ENCODE data around the gene C14orf180. TPM values are rescaled to one million over a fixed set of nuclear protein-coding genes. Genes with fewer than 3 reads are reported as not detected.
A peak's percentile ranks its signal among the peaks of the same experiment; 100 is the strongest.

Gene C14orf180
- total RNA-seq, 1 experiment from 2014 or later = not detected

GRCh38 chr14:104563191-104563741 is 16.3 kb upstream of the C14orf180 start:
- H3K9me3 ChIP-seq (ENCODE audit: control insufficient read depth, insufficient read depth, low read depth, low read length) = no peaks in the 10 kb centered on the region
- POLR2A ChIA-PET = no interaction called here
- no TSS peak for BruUV-seq (replicated peaks)

More at GRCh38 chr14:104563191-104563741, 16.3 kb upstream of the C14orf180 start:
- Histone ChIP-seq H3K27me3 (ENCODE audit: control insufficient read depth, insufficient read depth, low read length) (no peaks in the 10 kb centered on the region), H3K4me3 (ENCODE audit: low read depth in 2 of 2, low read length in 2 of 2) (no peak overlapping the region), H3K36me3 (ENCODE audit: control insufficient read depth, insufficient read depth, low read length) (no peaks in the 10 kb centered on the region), H3K4me1 (ENCODE audit: control insufficient read depth, insufficient read depth, low read length) (peaks cover 6% of the 10 kb centered on the region), H3K27ac (ENCODE audit: low read length) (no peak overlapping the region)
- CTCF ChIA-PET = interaction anchor here (0.6 to 0.9 kb wide), 2 partner anchors 207 to 424 kb away, joined by 5 to 16 read pairs; no protein-coding TSS in a partner anchor
- DNase-seq (ENCODE audit: low read depth, low spot score) = no peak
- intact Hi-C loops (cut with micrococcal nuclease; ENCODE audit: unreplicated experiment) (loop anchor here (10.0 kb wide), 1 partner anchor 488 kb away; no protein-coding TSS in a partner anchor), in situ Hi-C loops (cut with HindIII; ENCODE audit: low pct_unique_long_range_greater_than_20kb, low sequenced_read_pairs) (no loop called here)
- ATAC-seq = 0 out of 2 replicates have a peak, but pooled peaks have one; percentile 16
- no peak for TF ChIP-seq POLR2AphosphoS5 (IDR thresholded peaks at IDR 0.05; ENCODE audit: low read depth, low read length)
- TF ChIP-seq SIN3A (IDR thresholded peaks at IDR 0.05; ENCODE audit: borderline replicate concordance, insufficient read depth, low read depth, low read length) = no peak
- no peak for TF ChIP-seq TCF7L2 (IDR thresholded peaks at IDR 0.05; ENCODE audit: low read depth, low read length)
- TF ChIP-seq REST (IDR thresholded peaks at IDR 0.05; ENCODE audit: insufficient read depth in 1 of 2, low read depth in 2 of 2, low read length in 1 of 2) = no peak
- TF ChIP-seq CTCF (IDR thresholded peaks at IDR 0.05) = no peak
